Cardiac fibroblast (primary cell): ENCODE measurements around the gene TNIP1.
A peak's percentile ranks its signal among the peaks of the same experiment; 100 is the strongest.

Source experiments
- DNase-seq, 2 donors: peaks; one replicate each; pipeline versions ENCODE4 v3.0.0 to v3.0.0-alpha.2; 2010; ENCODE audit warnings: low read depth in 2 of 2
- H3K4me3 ChIP-seq, 2 donors: replicated peaks in 1 of 2; 1 replicate in 1 of 2; 2 replicates in 1 of 2; pipeline ENCODE4 v1.5.1; 2011; ENCODE audit warnings: low read depth in 2 of 2, low read length in 2 of 2, mild to moderate bottlenecking in 2 of 2, moderate library complexity in 1 of 2
- TF ChIP-seq, protein P1 (sequence below): IDR thresholded peaks from one replicate; pipeline ENCODE4 v1.5.1; 2011; ENCODE audit warnings: low read depth, mild to moderate bottlenecking, low read length, inconsistent platforms

Gene TNIP1

DNA sequence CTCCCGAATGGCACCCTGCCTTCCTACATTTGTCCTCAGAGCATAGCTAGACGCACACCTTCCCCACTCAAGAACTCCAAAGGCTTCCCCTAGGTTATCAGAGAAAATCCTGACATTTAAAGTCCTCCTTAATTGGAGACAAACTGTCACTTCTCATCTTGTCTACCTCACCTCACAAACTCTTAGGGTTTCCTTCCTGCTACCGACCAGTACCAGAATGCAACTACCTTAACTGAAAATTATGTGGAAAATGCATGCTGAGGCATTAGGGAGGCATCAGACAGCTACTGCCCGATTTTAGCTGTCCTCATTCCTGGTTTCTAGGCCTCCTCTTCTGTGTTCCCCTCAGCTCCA lies 17.9 kb upstream of the TNIP1 start:
- no peak overlapping the region for H3K4me3 ChIP-seq
- TF ChIP-seq, protein P1, sequence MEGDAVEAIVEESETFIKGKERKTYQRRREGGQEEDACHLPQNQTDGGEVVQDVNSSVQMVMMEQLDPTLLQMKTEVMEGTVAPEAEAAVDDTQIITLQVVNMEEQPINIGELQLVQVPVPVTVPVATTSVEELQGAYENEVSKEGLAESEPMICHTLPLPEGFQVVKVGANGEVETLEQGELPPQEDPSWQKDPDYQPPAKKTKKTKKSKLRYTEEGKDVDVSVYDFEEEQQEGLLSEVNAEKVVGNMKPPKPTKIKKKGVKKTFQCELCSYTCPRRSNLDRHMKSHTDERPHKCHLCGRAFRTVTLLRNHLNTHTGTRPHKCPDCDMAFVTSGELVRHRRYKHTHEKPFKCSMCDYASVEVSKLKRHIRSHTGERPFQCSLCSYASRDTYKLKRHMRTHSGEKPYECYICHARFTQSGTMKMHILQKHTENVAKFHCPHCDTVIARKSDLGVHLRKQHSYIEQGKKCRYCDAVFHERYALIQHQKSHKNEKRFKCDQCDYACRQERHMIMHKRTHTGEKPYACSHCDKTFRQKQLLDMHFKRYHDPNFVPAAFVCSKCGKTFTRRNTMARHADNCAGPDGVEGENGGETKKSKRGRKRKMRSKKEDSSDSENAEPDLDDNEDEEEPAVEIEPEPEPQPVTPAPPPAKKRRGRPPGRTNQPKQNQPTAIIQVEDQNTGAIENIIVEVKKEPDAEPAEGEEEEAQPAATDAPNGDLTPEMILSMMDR, result no peak
- DNase-seq, result no peak

DNA sequence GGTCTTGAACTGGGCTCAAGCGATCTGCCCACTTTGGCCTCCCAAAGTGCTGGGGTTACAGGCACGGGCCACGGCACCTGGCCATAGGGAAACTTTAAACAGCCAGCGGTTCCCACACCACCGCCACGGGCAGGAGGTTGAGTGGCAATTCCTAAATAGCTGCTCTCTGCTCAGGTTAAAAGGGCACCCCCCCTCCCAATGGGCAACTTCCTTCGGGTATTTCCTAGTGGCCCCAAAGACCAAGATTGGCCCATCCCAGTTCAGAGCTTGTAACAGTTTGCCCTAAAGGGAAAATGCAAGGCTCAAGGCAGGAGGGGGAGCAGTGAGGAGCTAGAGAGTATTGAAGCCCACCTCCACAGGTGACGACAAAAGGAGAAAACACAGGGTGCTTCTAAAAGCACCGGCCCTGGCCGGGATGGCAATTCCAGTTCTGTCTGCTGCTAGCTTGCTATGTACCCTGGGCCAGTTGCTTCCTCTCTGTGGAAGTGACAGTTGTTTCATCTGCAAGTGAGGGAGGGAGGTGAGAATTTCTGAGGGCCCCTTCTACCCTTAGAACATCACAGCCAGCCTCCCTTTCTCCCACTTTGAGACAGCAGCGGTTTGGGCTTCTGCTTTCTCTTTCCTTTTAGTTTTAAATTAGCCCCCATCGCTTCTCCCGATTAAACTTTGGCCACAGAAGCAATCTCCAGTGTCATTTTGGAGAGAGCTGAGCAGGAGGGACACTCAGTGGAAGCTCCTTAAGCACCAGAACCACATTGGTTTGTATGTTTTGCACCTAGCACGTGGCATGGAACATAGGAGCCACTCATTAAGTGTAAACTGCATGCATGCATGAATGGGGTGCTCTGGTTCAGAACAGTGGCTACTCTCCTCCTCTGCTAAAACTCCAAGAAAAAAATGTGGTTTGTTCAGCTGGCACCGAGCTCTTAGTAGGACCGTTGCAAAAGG lies 17.3 kb upstream of the TNIP1 start:
- TF ChIP-seq, protein P1, result no peak

DNA sequence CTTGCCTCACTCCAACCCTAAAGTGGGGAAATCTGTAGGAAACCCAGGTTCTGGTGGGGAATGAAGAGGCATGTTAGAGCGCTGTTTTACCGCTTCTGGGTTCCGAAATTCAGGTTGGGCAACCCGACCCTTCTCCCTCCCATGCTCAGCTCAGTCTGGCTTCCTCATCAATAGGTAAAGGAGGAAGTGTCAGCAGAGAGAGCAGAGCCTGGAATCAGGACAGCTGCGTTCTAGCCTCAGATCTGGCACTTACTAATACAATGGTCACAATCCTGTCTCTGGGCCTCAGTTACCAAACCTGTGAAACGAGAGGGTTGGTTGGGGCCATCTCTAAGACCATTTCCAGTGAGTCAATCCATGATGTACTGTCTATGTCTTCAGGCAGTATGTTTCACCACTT lies 16.2 kb upstream of the TNIP1 start:
- DNase-seq, result no peak
- no peak overlapping the region for H3K4me3 ChIP-seq
- TF ChIP-seq, protein P1, result no peak

More for the DNA sequence above, 17.3 kb upstream of the TNIP1 start:
- no peak overlapping the region for H3K4me3 ChIP-seq
- no peak for DNase-seq

DNA sequence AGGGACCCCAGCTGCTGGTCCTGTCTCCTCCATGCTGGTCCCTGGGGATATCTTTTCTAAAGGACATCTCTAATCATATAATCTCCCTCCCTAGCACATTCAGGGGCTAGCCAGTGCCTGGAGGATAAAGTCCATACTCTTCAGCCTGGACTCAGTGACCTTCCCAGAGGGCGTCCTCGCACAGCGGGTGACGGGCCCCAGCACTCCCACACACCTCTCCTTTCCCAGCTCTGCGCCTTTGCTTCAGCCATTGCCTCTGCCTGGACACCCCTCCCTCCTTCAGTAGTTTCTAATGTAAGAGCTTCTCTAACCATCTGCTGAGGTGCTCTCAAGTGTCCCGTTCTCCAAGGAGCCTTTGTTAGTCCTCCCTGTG lies 15.2 kb upstream of the TNIP1 start:
- no peak for DNase-seq
- TF ChIP-seq, protein P1, result no peak
- no peak overlapping the region for H3K4me3 ChIP-seq

DNA sequence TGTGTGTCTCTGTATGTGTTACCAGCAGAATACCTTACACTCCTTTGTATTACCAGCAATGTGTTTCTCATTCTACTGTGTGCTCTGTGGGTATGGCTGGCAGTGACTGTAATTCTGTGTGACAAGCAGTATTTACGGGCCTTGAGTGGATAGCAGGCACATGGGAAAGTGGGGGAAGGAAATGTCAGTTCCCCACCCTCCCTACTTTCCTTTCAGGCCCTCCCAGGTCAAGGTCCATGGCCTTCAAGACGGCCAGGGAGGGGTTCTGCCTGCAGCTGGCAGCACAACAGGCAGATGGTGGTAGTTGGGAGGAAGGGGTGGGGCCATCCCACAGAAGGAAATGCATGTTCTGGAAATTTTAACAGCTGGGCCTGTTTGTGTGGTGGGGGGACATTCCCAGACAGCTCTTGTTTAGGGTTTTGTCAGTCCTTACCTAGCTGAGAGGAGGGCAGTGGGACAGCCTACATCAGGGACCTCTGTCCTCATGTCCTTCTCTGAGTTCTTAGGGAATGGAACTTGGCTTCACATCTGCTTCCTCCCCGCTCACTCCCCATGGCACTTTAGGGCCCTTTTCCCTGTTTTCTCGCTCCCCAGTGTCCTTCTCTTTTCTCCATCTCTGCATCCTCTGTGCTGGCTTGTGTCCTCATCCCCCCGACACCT lies 14.6 kb upstream of the TNIP1 start:
- H3K4me3 ChIP-seq, result no peak overlapping the region
- peak; percentile 52 to 65 for DNase-seq
- TF ChIP-seq, protein P1, result no peak

DNA sequence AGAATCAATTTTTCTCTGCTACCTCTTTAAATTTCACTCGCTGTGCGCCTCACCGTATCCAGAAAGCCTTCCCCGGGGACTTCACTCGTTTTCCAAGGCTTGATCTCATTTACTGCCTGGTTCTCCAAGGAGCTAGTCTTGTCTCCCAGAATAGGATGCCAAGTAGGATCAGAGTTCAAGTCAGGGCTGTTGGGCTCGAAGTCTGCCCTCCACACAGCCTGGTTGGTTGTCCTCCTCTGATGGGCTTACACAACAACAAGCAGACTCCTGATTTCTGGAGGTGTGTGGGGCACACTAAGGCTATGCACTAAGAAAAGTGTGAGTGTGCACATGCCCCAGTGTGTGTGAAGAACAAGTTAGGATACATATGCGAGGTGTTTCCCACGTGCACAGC lies 14.0 kb upstream of the TNIP1 start:
- peak; percentile 58 to 80 for DNase-seq

More for the DNA sequence above, 14.0 kb upstream of the TNIP1 start:
- TF ChIP-seq, protein P1, result no peak
- no peak overlapping the region for H3K4me3 ChIP-seq
